Osteoblast (primary cell): Measurements from ENCODE around the gene NMT1. TPM values are rescaled to one million over a fixed set of nuclear protein-coding genes. Genes with fewer than 3 reads are reported as not detected.

Source experiments
- DNase-seq: peaks from one replicate; pipeline ENCODE4 v3.0.0; 2011; ENCODE audit warnings: low spot score, mixed read lengths; ENCODE audit not compliant: insufficient read length; ENCODE audit errors: missing footprints
- H2AFZ ChIP-seq: 2 replicates; pipeline ENCODE4 v1.6.0; 2011; ENCODE audit warnings: mild to moderate bottlenecking, low read length
- H3K27ac ChIP-seq: 2 replicates; pipeline ENCODE4 v1.5.1; 2011; ENCODE audit warnings: mild to moderate bottlenecking, low read depth, low read length, moderate library complexity
- H3K27me3 ChIP-seq: 2 replicates; pipeline ENCODE4 v1.6.0; 2012; ENCODE audit warnings: mild to moderate bottlenecking, control low read depth, inconsistent platforms, low read length, moderate library complexity; ENCODE audit not compliant: insufficient read depth
- H3K36me3 ChIP-seq: 2 replicates; pipeline ENCODE4 v1.5.1; 2011; ENCODE audit warnings: mild to moderate bottlenecking, low read length, control low read depth, moderate library complexity; ENCODE audit not compliant: insufficient read depth
- H3K4me1 ChIP-seq: 2 replicates; pipeline ENCODE4 v1.5.1; 2011; ENCODE audit warnings: mild to moderate bottlenecking, low read length, control low read depth, moderate library complexity; ENCODE audit not compliant: insufficient read depth
- H3K4me2 ChIP-seq: 2 replicates; pipeline ENCODE4 v1.6.0; 2011; ENCODE audit warnings: mild to moderate bottlenecking, low read length; ENCODE audit not compliant: insufficient read depth
- H3K4me3 ChIP-seq: fragments of 200-600 bp; sonication (generic); 3 replicates; pipeline ENCODE4 v1.5.1; 2012; ENCODE audit warnings: mild to moderate bottlenecking, low read length, inconsistent platforms; ENCODE audit not compliant: insufficient read depth
- H3K79me2 ChIP-seq: 2 replicates; pipeline ENCODE4 v1.6.0; 2012; ENCODE audit warnings: mild to moderate bottlenecking, low read length, control low read depth, inconsistent platforms; ENCODE audit not compliant: insufficient read depth
- H3K9me3 ChIP-seq: 2 replicates; pipeline ENCODE4 v1.5.1; 2011; ENCODE audit warnings: low read depth, low read length, control low read depth
- H4K20me1 ChIP-seq: 2 replicates; pipeline ENCODE4 v1.6.0; 2012; ENCODE audit warnings: mild to moderate bottlenecking, low read length, control low read depth; ENCODE audit not compliant: insufficient read depth
- total RNA-seq: library from RNA; depleted of rRNA; stranded (reverse); fragments of >200 nt; gene quantifications from 2 replicates; pipeline ENCODE4 v1.2.3, GENCODE V29; 2012
- TF ChIP-seq, protein P1 (sequence below): IDR thresholded peaks from 2 replicates; pipeline ENCODE4 v1.5.1; 2011; ENCODE audit warnings: mild to moderate bottlenecking, low read depth, low read length, moderate library complexity; ENCODE audit errors: extremely low read depth

The NMT1 gene
- total RNA-seq, 1 donor = 51.8 TPM

DNA sequence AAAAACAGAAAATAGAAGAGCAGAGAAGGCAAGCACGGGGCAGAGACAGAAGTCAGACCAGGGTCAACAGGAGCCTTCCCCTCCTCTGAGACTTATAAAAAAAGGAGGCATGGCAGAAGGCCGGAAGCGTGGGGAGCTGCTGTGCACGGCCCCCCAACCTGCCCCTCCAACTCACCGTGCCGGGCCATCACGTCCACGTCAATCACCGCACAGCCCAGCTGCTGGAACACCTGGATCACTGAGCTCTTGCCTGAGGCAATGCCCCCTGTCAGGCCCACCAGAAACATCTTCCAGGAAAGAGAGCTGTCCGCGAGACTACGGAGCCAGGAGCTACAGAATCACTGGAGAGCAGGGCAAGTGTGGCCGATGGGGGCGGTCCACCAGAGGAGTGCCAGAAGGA is 26.5 kb upstream of the NMT1 start:
- Histone ChIP-seq H3K9me3 (no peaks in the 10 kb centered on the region), H3K27ac (no peak overlapping the region), H2AFZ (no peak overlapping the region), H3K4me2 (no peak overlapping the region), H3K27me3 (no peaks in the 10 kb centered on the region), H3K4me1 (peaks cover 7% of the 10 kb centered on the region), H4K20me1 (peaks cover 16% of the 10 kb centered on the region), H3K79me2 (peaks cover 26% of the 10 kb centered on the region), H3K36me3 (peaks cover 30% of the 10 kb centered on the region), H3K4me3 (no peak overlapping the region)
- TF ChIP-seq, protein P1, sequence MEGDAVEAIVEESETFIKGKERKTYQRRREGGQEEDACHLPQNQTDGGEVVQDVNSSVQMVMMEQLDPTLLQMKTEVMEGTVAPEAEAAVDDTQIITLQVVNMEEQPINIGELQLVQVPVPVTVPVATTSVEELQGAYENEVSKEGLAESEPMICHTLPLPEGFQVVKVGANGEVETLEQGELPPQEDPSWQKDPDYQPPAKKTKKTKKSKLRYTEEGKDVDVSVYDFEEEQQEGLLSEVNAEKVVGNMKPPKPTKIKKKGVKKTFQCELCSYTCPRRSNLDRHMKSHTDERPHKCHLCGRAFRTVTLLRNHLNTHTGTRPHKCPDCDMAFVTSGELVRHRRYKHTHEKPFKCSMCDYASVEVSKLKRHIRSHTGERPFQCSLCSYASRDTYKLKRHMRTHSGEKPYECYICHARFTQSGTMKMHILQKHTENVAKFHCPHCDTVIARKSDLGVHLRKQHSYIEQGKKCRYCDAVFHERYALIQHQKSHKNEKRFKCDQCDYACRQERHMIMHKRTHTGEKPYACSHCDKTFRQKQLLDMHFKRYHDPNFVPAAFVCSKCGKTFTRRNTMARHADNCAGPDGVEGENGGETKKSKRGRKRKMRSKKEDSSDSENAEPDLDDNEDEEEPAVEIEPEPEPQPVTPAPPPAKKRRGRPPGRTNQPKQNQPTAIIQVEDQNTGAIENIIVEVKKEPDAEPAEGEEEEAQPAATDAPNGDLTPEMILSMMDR = no peak
- no peak for DNase-seq

GRCh38 chr17:45035848-45036247 is 25.3 kb upstream of the NMT1 start:
- Histone ChIP-seq H3K36me3 (peaks cover 24% of the 10 kb centered on the region), H3K27me3 (no peaks in the 10 kb centered on the region), H2AFZ (no peak overlapping the region), H3K79me2 (peaks cover 35% of the 10 kb centered on the region), H3K27ac (no peak overlapping the region), H4K20me1 (peaks cover 25% of the 10 kb centered on the region), H3K4me3 (no peak overlapping the region), H3K4me1 (peaks cover 8% of the 10 kb centered on the region), H3K9me3 (no peaks in the 10 kb centered on the region), H3K4me2 (no peak overlapping the region)
- TF ChIP-seq, protein P1 = no peak
- peak; percentile 81 for DNase-seq

DNA sequence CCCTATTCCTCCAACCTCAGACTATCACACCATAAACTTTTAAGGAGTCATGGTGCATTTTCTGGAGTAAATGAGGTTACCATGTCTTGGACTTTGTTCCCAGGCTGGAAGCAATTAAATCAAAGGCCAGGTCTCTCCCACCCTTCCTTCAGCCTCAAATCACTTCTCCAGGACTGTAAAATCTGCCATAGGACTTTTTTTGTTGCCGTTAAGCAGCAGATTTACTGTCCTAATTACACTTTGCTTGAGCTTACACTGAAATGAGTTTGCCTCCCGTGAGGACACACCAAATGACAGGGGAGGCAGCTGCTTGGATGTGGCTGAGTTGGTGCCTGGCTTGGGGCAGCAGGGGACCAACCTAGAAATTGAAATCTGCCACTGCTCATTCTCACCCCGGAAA is 24.4 kb upstream of the NMT1 start:
- peaks cover 41% of the 10 kb centered on the region for H3K79me2 ChIP-seq
- no peak overlapping the region for H3K4me2 ChIP-seq
- H3K9me3 ChIP-seq = no peaks in the 10 kb centered on the region
- no peak overlapping the region for H3K27ac ChIP-seq
- TF ChIP-seq, protein P1 = no peak
- H3K4me1 ChIP-seq = peaks cover 8% of the 10 kb centered on the region
- H3K27me3 ChIP-seq = no peaks in the 10 kb centered on the region
- no peak overlapping the region for H3K4me3 ChIP-seq
- peaks cover 27% of the 10 kb centered on the region for H4K20me1 ChIP-seq
- H2AFZ ChIP-seq = no peak overlapping the region
- DNase-seq = no peak
- peaks cover 15% of the 10 kb centered on the region for H3K36me3 ChIP-seq

GRCh38 chr17:45038728-45039634 is 22.1 kb upstream of the NMT1 start:
- Histone ChIP-seq H3K4me2 (no peak overlapping the region), H3K36me3 (peaks cover 7% of the 10 kb centered on the region), H2AFZ (no peak overlapping the region), H3K4me1 (peaks cover 20% of the 10 kb centered on the region), H3K4me3 (no peak overlapping the region), H4K20me1 (peaks cover 33% of the 10 kb centered on the region), H3K27me3 (no peaks in the 10 kb centered on the region), H3K79me2 (peaks cover 61% of the 10 kb centered on the region), H3K27ac (no peak overlapping the region), H3K9me3 (no peaks in the 10 kb centered on the region)
- DNase-seq = peak; percentile 76
- TF ChIP-seq, protein P1 = no peak
